HepG2 (cell line): ENCODE results near the gene TET2.
A peak's percentile ranks its signal among the peaks of the same experiment; 100 is the strongest.

Source experiments
- CEBPB ChIP-seq: IDR thresholded peaks from 2 replicates; pipeline ENCODE4 v1.6.1; 2011; ENCODE audit warnings: low read depth, low read length, improper control_type of control experiment, borderline replicate concordance
- CTCF ChIP-seq: sonication (generic); formaldehyde crosslinking; IDR thresholded peaks from 2 replicates; pipeline ENCODE4 v1.5.0; 2020; ENCODE audit warnings: mild to moderate bottlenecking, missing genetic modification reagents, moderate library complexity
- DZIP1 ChIP-seq: sonication (generic); formaldehyde crosslinking; IDR thresholded peaks from 2 replicates; pipeline ENCODE4 v1.5.0; 2020; ENCODE audit warnings: mild to moderate bottlenecking, missing genetic modification reagents
- MAX ChIP-seq: IDR thresholded peaks from 2 replicates; pipeline ENCODE4 v1.6.1; 2012; ENCODE audit warnings: inconsistent platforms
- NR2F1 ChIP-seq, 2 experiments: fragments of 450-650 bp in 1 of 2; formaldehyde crosslinking in 1 of 2; IDR thresholded peaks; 2 replicates each; pipeline versions ENCODE4 v1.5.0 to v1.6.1; 2016 to 2020; ENCODE audit warnings: mild to moderate bottlenecking in 1 of 2, missing compliant biosample characterization in 1 of 2, missing genetic modification reagents in 1 of 2, moderate library complexity in 1 of 2
- PBX3 ChIP-seq: sonication (generic); formaldehyde crosslinking; IDR thresholded peaks from 2 replicates; pipeline ENCODE4 v1.8.1; 2023; ENCODE audit warnings: missing genetic modification reagents, inconsistent platforms, borderline replicate concordance
- POLR2A ChIP-seq, 2 experiments: IDR thresholded peaks; 2 replicates each; pipeline ENCODE4 v1.6.1; 2011; ENCODE audit warnings: low read depth in 2 of 2, low read length in 2 of 2, mild to moderate bottlenecking in 1 of 2, moderate library complexity in 1 of 2; ENCODE audit not compliant: insufficient read depth in 1 of 2
- SRSF1 ChIP-seq: fragments of 200-400 bp; formaldehyde crosslinking; optimal IDR thresholded peaks from 2 replicates; pipeline ENCODE3; 2017; ENCODE audit warnings: mild to moderate bottlenecking, low read depth, low read length, moderate library complexity
- TAF15 ChIP-seq: fragments of 200-400 bp; formaldehyde crosslinking; IDR thresholded peaks from one replicate; pipeline ENCODE4 v1.6.1; 2018; ENCODE audit warnings: mild to moderate bottlenecking, low read depth, low read length; ENCODE audit not compliant: poor library complexity, severe bottlenecking
- TMF1 ChIP-seq: sonication (generic); formaldehyde crosslinking; IDR thresholded peaks from 2 replicates; pipeline ENCODE4 v1.8.1; 2022; ENCODE audit warnings: low read depth, missing genetic modification reagents
- ZNF775 ChIP-seq: sonication (generic); formaldehyde crosslinking; IDR thresholded peaks from 2 replicates; pipeline ENCODE4 v1.4.0; 2020; ENCODE audit warnings: missing genetic modification reagents, mild to moderate bottlenecking, moderate library complexity, borderline replicate concordance

- TF ChIP-seq TAF15 (no peak), PBX3 (CRISPR knock-in tag) (no peak), CTCF (CRISPR knock-in tag) (peak; percentile 81), SRSF1 (no peak), TMF1 (CRISPR knock-in tag) (no peak), MAX (no peak), DZIP1 (CRISPR knock-in tag) (no peak), CEBPB (no peak), ZNF775 (no peak), POLR2A (IDR thresholded peaks at IDR 0.05; ENCODE audit: insufficient read depth in 1 of 2, low read depth in 2 of 2, low read length in 2 of 2) (no peak), NR2F1 (CRISPR knock-in tag; IDR thresholded peaks at IDR 0.05) (peak; percentile 78 to 87)
These were observed 5.8 kb upstream of the TET2 start for GRCh38 chr4:105140684-105141490.
